Sigmoid colon (tissue), 7 donors: ENCODE data around the gene TFCP2L1. TPM values are rescaled to one million over a fixed set of nuclear protein-coding genes. Genes with fewer than 3 reads are reported as not detected.

ENCODE experiments used
- DNase-seq: peaks from one replicate; pipeline ENCODE4 v3.0.0-alpha.2; 2019
- H3K27ac ChIP-seq, 4 donors: fragments of 200-600 bp; sonication (generic); one replicate each; pipeline ENCODE4 v1.5.1; 2016 to 2019; ENCODE audit warnings: mild to moderate bottlenecking in 1 of 4
- H3K27me3 ChIP-seq, 3 donors: fragments of 200-600 bp; sonication (generic); one replicate each; pipeline ENCODE4 v1.5.1; 2019; ENCODE audit warnings: mild to moderate bottlenecking in 1 of 3
- H3K36me3 ChIP-seq, 4 donors: fragments of 200-600 bp; sonication (generic); one replicate each; pipeline ENCODE4 v1.5.1; 2016 to 2019
- H3K4me1 ChIP-seq, 4 donors: fragments of 200-600 bp; sonication (generic); one replicate each; pipeline ENCODE4 v1.5.1; 2017 to 2019
- H3K4me3 ChIP-seq, 4 donors: fragments of 200-600 bp; sonication (generic); one replicate each; pipeline ENCODE4 v1.5.1; 2017 to 2019; ENCODE audit warnings: mild to moderate bottlenecking in 2 of 4, moderate library complexity in 1 of 4
- H3K9me3 ChIP-seq, 4 donors: fragments of 200-600 bp in 3 of 4; sonication (generic) in 3 of 4; one replicate each; pipeline versions ENCODE4 v1.5.1 to v1.6.1; 2013 to 2019
- CTCF ChIP-seq, 4 experiments: fragments of 450-650 bp in 3 of 4; fragments of 200-600 bp in 1 of 4; IDR thresholded peaks; one replicate each; pipeline ENCODE4 v1.5.1; 2016 to 2019; ENCODE audit warnings: antibody characterized with exemption in 4 of 4, mild to moderate bottlenecking in 3 of 4, moderate library complexity in 2 of 4
- EP300 ChIP-seq, 4 donors: sonication (generic); formaldehyde crosslinking; IDR thresholded peaks; one replicate each; pipeline ENCODE4 v1.6.1; 2017; ENCODE audit warnings: antibody characterized with exemption in 4 of 4
- POLR2A ChIP-seq, 2 donors: fragments of 450-650 bp; IDR thresholded peaks; one replicate each; pipeline ENCODE4 v1.6.1; 2016; ENCODE audit warnings: antibody characterized with exemption in 2 of 2, mild to moderate bottlenecking in 2 of 2, moderate library complexity in 2 of 2
- POLR2AphosphoS5 ChIP-seq, 4 donors: sonication (generic); formaldehyde crosslinking; IDR thresholded peaks; one replicate each; pipeline ENCODE4 v1.6.1; 2017; ENCODE audit warnings: antibody characterized with exemption in 4 of 4
- WGBS, 2 donors: extraction: QIAGEN DNeasy Blood & Tissue Kit; methylation state at CpG; one replicate each; pipeline ENCODE4 v1.1.7; 2013; 5-methylcytosine and 5-hydroxymethylcytosine counted together
- intact Hi-C: fragments of 100-400 bp; cut with DNase I; formaldehyde crosslinking; loops from one replicate; pipeline ENCODE4 v1.15.1; 2023
- polyA plus RNA-seq, 3 donors: library from polyadenylated mRNA; stranded (reverse); fragments of 200-250 nt; gene quantifications; one replicate each; pipeline ENCODE4 v1.2.3, GENCODE V29; 2013
- total RNA-seq, 4 donors: library from RNA; depleted of rRNA; stranded (reverse); fragments of >200 nt; gene quantifications; one replicate each; pipeline ENCODE4 v1.1.0, GENCODE V29; 2016
- donor health status: healthy with polysubstance abuse.
- donor health status: Bipolar disorder and iron deficiency.
- donor health status: healthy.

Gene TFCP2L1
- total and polyA plus RNA-seq, 7 donors = 0.14 to 35.5 (median 0.55) TPM

DNA sequence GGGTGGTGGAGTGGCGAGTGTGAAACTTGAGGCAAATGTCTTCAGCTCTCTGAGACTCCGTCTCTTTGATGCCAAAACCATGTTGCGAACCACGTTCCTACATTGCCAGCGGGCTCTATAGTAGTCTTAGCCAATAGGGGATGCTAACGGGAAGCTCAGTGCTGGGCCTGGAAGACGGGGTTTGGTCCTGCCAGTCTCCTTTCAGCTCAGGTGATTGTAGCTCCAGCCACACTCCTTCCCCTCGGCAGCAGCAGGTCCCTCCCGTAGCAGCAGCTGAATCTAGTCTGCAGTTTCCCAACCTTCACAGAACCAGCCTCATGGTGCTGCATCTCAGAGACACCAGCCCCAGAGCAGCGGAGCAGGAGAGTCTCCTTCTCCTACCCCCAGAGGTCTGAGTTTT, 109.7 kb downstream of the TFCP2L1 start:
- intact Hi-C loops = no loop called here
- TF ChIP-seq CTCF (IDR thresholded peaks at IDR 0.05) (no peak), EP300 (IDR thresholded peaks at IDR 0.05) (no peak), POLR2AphosphoS5 (IDR thresholded peaks at IDR 0.05) (no peak), POLR2A (IDR thresholded peaks at IDR 0.05) (no peak)
- Histone ChIP-seq H3K4me3 (no peak overlapping the region), H3K36me3 (no peaks in the 10 kb centered on the region), H3K4me1 (no peaks in the 10 kb centered on the region), H3K9me3 (peaks cover 0 to 5% (median 2%) of the 10 kb centered on the region in 4 donors), H3K27ac (no peak overlapping the region), H3K27me3 (no peaks in the 10 kb centered on the region)
- 86 to 91% methylated on average over 10 of the region's 10 CpGs for WGBS, 2 donors
- DNase-seq = no peak

- Histone ChIP-seq H3K9me3 (peaks cover 0 to 5% (median 2%) of the 10 kb centered on the region in 4 donors), H3K27me3 (no peaks in the 10 kb centered on the region), H3K36me3 (no peaks in the 10 kb centered on the region), H3K4me3 (no peak overlapping the region), H3K4me1 (no peaks in the 10 kb centered on the region), H3K27ac (no peak overlapping the region)
- DNase-seq = no peak
- no peak for TF ChIP-seq CTCF (IDR thresholded peaks at IDR 0.05)
- TF ChIP-seq POLR2A (IDR thresholded peaks at IDR 0.05) = no peak
- no peak for TF ChIP-seq POLR2AphosphoS5 (IDR thresholded peaks at IDR 0.05)
- no peak for TF ChIP-seq EP300 (IDR thresholded peaks at IDR 0.05)
- 93% methylated on average over 10 of the region's 10 CpGs for WGBS, 2 donors
- intact Hi-C loops = no loop called here
Observed at GRCh38 chr2:121173806-121174205, 111.2 kb downstream of the TFCP2L1 start.

DNA sequence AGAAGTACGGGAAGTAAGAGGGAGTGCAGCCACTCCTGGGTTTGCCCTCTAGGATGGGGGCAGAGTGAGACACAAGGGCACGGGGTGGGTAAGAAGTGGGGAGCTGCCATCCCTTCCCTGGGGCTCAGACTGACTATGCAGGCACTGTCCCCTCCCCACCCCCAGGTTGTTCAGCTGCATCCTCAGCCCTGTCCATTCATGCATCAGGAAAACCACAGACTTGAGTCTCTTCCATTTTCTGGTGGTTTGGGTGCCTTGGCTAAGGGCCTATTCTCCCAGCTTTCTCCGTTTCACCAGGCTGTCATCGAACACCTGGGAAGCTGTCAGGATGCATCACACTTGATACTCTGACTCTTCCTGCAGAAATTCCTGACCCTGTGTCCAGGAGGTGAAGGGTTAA, 111.9 kb downstream of the TFCP2L1 start:
- WGBS, 2 donors = 81 to 87% methylated on average over 4 of the region's 4 CpGs
- peaks cover 0 to 5% (median 2%) of the 10 kb centered on the region in 4 donors for H3K9me3 ChIP-seq
- H3K27ac ChIP-seq = no peak overlapping the region
- no peaks in the 10 kb centered on the region for H3K4me1 ChIP-seq
- TF ChIP-seq POLR2AphosphoS5 (IDR thresholded peaks at IDR 0.05) (no peak), CTCF (IDR thresholded peaks at IDR 0.05) (no peak)
- intact Hi-C loops = no loop called here
- H3K4me3 ChIP-seq = no peak overlapping the region
- DNase-seq = peak; percentile 45
- H3K36me3 ChIP-seq = no peaks in the 10 kb centered on the region
- H3K27me3 ChIP-seq = no peaks in the 10 kb centered on the region

DNA sequence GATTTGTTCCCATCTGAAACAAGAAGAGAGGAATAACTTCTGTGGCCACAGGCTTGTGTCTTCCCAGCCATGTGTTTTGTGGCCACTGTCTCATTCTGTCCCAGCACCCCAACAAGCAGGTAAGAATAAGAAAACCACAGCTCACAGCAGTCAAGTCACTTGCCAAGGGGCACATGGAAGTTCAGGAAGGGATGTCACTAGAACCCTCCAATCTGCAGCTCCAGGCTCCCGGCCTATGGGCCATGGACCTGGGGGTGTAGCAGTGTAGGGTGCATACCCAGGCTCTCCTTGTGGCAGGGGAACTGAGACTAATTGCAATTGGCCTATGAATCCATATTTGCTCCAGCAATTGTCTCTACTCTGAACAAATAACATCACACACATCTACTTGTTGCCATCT, 112.5 kb downstream of the TFCP2L1 start:
- Histone ChIP-seq H3K27me3 (no peaks in the 10 kb centered on the region), H3K36me3 (no peaks in the 10 kb centered on the region), H3K4me3 (no peak overlapping the region), H3K9me3 (peaks cover 0 to 5% (median 2%) of the 10 kb centered on the region in 4 donors), H3K27ac (no peak overlapping the region), H3K4me1 (no peaks in the 10 kb centered on the region)
- intact Hi-C loops = no loop called here
- no peak for DNase-seq
- WGBS, 2 donors = 95 to 100% methylated on average over 1 of the region's 1 CpG
- TF ChIP-seq CTCF (IDR thresholded peaks at IDR 0.05) = no peak
- TF ChIP-seq POLR2A (IDR thresholded peaks at IDR 0.05) = no peak
- TF ChIP-seq EP300 (IDR thresholded peaks at IDR 0.05) = no peak
- no peak for TF ChIP-seq POLR2AphosphoS5 (IDR thresholded peaks at IDR 0.05)

GRCh38 chr2:121171625-121172119, 113.3 kb downstream of the TFCP2L1 start:
- no peaks in the 10 kb centered on the region for H3K36me3 ChIP-seq
- intact Hi-C loops = no loop called here

More at GRCh38 chr2:121171625-121172119, 113.3 kb downstream of the TFCP2L1 start:
- no peak overlapping the region for H3K4me3 ChIP-seq
- H3K9me3 ChIP-seq = peaks cover 0 to 5% (median 2%) of the 10 kb centered on the region in 4 donors
- no peaks in the 10 kb centered on the region for H3K4me1 ChIP-seq
- H3K27ac ChIP-seq = no peak overlapping the region
- DNase-seq = no peak
- no peaks in the 10 kb centered on the region for H3K27me3 ChIP-seq
- no peak for TF ChIP-seq POLR2A (IDR thresholded peaks at IDR 0.05)
- 75 to 85% methylated on average over 7 of the region's 7 CpGs for WGBS, 2 donors
